Vagina (tissue), 2 donors: ENCODE measurements around the gene DDX11. TPM values are rescaled to one million over a fixed set of nuclear protein-coding genes. Genes with fewer than 3 reads are reported as not detected.
"Not testable (repeated sequence)": the region's sequence is repeated elsewhere in the genome, so short reads cannot be mapped to it uniquely, and the experiment has no call there.

Experiments
- DNase-seq, 2 donors: peaks; one replicate each; pipeline ENCODE4 v3.0.0-alpha.2; 2017; ENCODE audit errors: extremely low spot score in 2 of 2
- H3K27ac ChIP-seq: fragments of 200-600 bp; sonication (generic); one replicate; pipeline ENCODE4 v1.5.1; 2019
- H3K27me3 ChIP-seq: fragments of 200-600 bp; sonication (generic); one replicate; pipeline ENCODE4 v1.5.1; 2019
- H3K36me3 ChIP-seq, 2 donors: fragments of 200-600 bp; sonication (generic); one replicate each; pipeline ENCODE4 v1.5.1; 2017 to 2019
- H3K4me1 ChIP-seq: fragments of 200-600 bp; sonication (generic); one replicate; pipeline ENCODE4 v1.5.1; 2019
- H3K4me3 ChIP-seq, 2 donors: fragments of 200-600 bp; sonication (generic); 1 replicate in 1 of 2; 2 replicates in 1 of 2; pipeline ENCODE4 v1.5.1; 2016 to 2019
- H3K9me3 ChIP-seq: fragments of 200-600 bp; sonication (generic); one replicate; pipeline ENCODE4 v1.5.1; 2019
- POLR2A ChIP-seq, 2 donors: fragments of 450-650 bp; IDR thresholded peaks; one replicate each; pipeline ENCODE4 v1.6.1; 2017; ENCODE audit warnings: antibody characterized with exemption in 2 of 2, mild to moderate bottlenecking in 2 of 2, moderate library complexity in 2 of 2
- POLR2AphosphoS5 ChIP-seq, 2 donors: sonication (generic); formaldehyde crosslinking; IDR thresholded peaks; one replicate each; pipeline ENCODE4 v1.9.0; 2017; ENCODE audit warnings: antibody characterized with exemption in 2 of 2, mild to moderate bottlenecking in 2 of 2, low read depth in 1 of 2; ENCODE audit not compliant: insufficient read depth in 1 of 2
- intact Hi-C: fragments of 100-400 bp; cut with DNase I; formaldehyde crosslinking; loops from one replicate; pipeline ENCODE4 v1.15.1; 2023
- total RNA-seq: library from RNA; depleted of rRNA; stranded (reverse); fragments of >200 nt; gene quantifications from one replicate; pipeline ENCODE4 v1.2.3, GENCODE V29; 2016
- TF ChIP-seq, protein P1 (sequence below), 3 experiments: fragments of 450-650 bp in 2 of 3; fragments of 200-600 bp in 1 of 3; sonication (generic) in 1 of 3; IDR thresholded peaks; one replicate each; pipeline ENCODE4 v1.5.1; 2017 to 2019; ENCODE audit warnings: antibody characterized with exemption in 3 of 3, mild to moderate bottlenecking in 2 of 3, moderate library complexity in 2 of 3

The DDX11 gene
- total RNA-seq, 1 donor from 2014 or later = 35.4 TPM

DNA sequence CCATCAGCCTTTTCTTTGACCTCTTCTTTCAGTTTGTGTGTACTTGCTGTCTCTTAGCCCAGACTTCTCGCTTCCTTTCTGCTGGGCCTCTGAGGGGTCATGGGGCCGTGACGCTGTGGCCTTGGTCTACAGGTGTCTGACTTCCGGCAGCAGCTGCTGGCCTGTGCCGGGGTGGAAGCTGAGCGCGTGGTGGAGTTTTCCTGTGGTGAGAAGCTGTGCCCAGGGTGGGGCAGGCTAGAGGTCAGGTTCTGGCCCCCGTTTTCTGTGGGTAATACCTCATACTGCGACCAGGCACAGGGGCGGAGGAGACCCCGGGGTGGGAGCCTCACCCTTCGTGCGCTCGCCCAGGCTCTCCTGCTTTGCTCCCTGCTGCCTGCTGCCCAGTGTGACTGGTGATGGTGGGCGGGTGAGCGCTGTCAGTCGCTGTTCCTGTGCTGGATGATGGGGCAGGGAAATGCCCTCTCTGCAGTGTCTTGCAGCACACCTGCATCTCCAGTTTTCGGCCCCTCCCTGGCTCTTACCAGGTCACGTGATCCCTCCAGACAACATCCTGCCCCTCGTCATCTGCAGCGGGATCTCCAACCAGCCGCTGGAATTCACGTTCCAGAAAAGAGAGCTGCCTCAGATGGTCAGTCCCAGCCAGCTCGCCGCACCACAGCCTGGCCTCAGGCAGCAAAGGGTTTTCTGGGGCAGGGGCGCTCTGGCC is 27.0 kb downstream of the DDX11 start:
- intact Hi-C loops, H3K36me3 ChIP-seq: not testable (repeated sequence)
- peak in 1 of 2 donors; percentile 81 for DNase-seq

DNA sequence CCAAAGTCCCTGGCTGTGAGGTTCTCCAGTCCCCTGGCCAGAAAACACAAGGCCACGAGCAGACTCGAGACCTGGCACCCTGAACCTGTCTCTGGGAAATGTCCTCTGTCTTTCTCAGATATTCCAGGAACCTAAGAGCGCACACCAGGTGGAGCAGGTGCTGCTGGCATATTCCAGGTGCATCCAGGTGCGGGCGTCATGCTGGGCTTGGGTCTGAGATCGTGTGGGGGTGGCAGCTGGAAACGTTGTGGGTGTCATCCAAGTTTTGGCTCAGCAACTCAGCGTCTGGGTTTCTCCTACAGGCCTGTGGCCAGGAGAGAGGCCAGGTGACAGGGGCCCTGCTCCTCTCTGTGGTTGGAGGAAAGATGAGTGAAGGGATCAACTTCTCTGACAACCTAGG is 28.5 kb downstream of the DDX11 start:
- intact Hi-C loops, H3K36me3 ChIP-seq: not testable (repeated sequence)

More for the DNA sequence above, 27.0 kb downstream of the DDX11 start:
- not testable (repeated sequence) for H3K4me3 ChIP-seq, H3K4me1 ChIP-seq, H3K27me3 ChIP-seq, H3K27ac ChIP-seq, H3K9me3 ChIP-seq

DNA sequence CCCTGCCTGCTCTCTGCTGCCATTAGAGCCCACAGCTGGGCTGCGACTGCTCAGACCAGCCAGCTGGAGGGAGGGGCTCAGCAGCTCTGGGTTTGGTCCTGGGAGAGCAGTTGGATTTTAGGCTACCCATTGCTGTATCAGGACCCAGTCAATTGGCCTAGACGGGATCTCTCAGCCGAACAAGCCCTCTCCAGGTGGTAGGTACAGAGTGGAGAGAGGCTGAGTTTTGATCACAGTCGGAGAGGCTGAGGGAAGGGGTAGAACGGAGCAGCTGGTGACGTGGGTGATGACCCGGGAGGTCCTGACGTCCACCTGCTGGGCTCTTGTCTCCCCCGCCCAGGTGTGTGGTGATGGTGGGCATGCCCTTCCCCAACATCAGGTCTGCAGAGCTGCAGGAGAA is 28.9 kb downstream of the DDX11 start:
- DNase-seq = peak in 1 of 2 donors; percentile 83
- H3K4me1 ChIP-seq, H3K9me3 ChIP-seq, H3K27ac ChIP-seq, H3K4me3 ChIP-seq, H3K36me3 ChIP-seq, H3K27me3 ChIP-seq, intact Hi-C loops: not testable (repeated sequence)

More for the DNA sequence above, 28.5 kb downstream of the DDX11 start:
- H3K27ac ChIP-seq, H3K27me3 ChIP-seq, H3K9me3 ChIP-seq, H3K4me3 ChIP-seq, H3K4me1 ChIP-seq: not testable (repeated sequence)
- peak in 1 of 2 donors; percentile 37 for DNase-seq

DNA sequence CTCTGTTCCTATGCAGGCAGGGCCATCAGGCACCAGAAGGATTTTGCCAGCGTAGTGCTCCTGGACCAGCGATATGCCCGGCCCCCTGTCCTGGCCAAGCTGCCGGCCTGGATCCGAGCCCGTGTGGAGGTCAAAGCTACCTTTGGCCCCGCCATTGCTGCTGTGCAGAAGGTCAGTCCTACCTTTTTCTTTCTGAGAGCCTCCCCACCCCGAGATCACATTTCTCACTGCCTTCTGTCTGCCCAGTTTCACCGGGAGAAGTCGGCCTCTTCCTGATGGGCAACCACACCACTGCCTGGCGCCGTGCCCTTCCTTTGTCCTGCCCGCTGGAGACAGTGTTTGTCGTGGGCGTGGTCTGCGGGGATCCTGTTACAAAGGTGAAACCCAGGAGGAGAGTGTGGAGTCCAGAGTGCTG is 29.9 kb downstream of the DDX11 start:
- intact Hi-C loops, H3K27me3 ChIP-seq, H3K4me1 ChIP-seq, H3K27ac ChIP-seq, H3K4me3 ChIP-seq, H3K36me3 ChIP-seq, H3K9me3 ChIP-seq: not testable (repeated sequence)
- peak in 1 of 2 donors; percentile 81 for DNase-seq

DNA sequence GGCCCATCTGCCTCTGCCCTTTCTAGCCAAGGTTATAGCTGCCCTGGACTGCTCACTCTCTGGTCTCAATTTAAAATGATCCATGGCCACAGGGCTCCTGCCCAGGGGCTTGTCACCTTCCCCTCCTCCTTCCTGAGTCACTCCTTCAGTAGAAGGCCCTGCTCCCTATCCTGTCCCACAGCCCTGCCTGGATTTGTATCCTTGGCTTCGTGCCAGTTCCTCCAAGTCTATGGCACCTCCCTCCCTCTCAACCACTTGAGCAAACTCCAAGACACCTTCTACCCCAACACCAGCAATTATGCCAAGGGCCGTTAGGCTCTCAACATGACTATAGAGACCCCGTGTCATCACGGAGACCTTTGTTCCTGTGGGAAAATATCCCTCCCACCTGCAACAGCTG is 30.6 kb downstream of the DDX11 start:
- H3K4me1 ChIP-seq, DNase-seq, H3K27ac ChIP-seq, intact Hi-C loops, H3K27me3 ChIP-seq, H3K4me3 ChIP-seq, H3K9me3 ChIP-seq, H3K36me3 ChIP-seq: not testable (repeated sequence)

DNA sequence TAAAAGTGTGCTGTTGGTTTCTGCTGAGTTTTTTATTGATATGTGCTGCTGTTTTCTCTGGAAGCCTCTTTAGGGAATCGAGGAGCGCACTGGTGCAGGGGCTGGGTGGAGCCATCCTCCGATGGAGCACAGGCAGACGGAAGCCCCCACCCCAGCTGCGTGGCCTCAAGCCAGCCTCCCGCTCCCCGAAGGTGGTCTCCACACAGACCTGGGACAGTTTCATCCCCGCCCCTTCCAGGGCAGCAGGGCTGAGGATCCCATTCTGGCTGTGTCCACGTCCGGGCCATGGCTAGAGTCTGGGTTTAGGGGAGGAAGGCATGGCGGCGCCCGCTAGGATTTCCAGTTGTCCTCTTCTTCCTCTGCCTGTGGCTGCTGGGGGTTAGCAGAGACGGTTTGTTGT is 31.1 kb downstream of the DDX11 start:
- H3K27ac ChIP-seq, H3K4me1 ChIP-seq, H3K27me3 ChIP-seq, H3K36me3 ChIP-seq, H3K4me3 ChIP-seq, H3K9me3 ChIP-seq, intact Hi-C loops: not testable (repeated sequence)
- DNase-seq = peak in 1 of 2 donors; percentile 70

DNA sequence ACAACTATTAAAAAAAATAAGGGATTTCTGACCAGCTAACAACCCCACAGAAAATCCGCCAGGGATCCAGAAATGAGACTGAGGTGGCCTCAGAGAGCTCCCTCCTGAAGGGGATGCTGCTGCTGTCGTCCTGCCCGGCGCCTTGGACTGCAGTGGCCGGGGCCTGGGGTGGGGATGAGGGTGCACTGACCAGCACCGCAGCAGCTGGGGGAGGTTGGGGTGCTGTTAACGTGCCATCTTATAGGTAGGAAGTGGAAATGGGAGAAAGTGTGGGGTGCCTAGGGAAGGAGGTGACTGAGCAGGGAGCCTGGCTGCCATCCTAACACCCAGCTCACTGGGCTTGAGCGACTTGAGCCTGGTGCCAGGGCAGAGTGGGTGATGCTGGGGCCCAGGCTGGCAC is 32.0 kb downstream of the DDX11 start:
- Histone ChIP-seq H3K27ac (no peak overlapping the region), H3K27me3 (no peaks in the 10 kb centered on the region), H3K4me1 (no peaks in the 10 kb centered on the region), H3K9me3 (no peaks in the 10 kb centered on the region), H3K36me3 (no peaks in the 10 kb centered on the region), H3K4me3 (no peak overlapping the region)
- TF ChIP-seq, protein P1, sequence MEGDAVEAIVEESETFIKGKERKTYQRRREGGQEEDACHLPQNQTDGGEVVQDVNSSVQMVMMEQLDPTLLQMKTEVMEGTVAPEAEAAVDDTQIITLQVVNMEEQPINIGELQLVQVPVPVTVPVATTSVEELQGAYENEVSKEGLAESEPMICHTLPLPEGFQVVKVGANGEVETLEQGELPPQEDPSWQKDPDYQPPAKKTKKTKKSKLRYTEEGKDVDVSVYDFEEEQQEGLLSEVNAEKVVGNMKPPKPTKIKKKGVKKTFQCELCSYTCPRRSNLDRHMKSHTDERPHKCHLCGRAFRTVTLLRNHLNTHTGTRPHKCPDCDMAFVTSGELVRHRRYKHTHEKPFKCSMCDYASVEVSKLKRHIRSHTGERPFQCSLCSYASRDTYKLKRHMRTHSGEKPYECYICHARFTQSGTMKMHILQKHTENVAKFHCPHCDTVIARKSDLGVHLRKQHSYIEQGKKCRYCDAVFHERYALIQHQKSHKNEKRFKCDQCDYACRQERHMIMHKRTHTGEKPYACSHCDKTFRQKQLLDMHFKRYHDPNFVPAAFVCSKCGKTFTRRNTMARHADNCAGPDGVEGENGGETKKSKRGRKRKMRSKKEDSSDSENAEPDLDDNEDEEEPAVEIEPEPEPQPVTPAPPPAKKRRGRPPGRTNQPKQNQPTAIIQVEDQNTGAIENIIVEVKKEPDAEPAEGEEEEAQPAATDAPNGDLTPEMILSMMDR (IDR thresholded peaks at IDR 0.05) = no peak
- TF ChIP-seq POLR2A (IDR thresholded peaks at IDR 0.05) = no peak
- TF ChIP-seq POLR2AphosphoS5 (IDR thresholded peaks at IDR 0.05; ENCODE audit: insufficient read depth in 1 of 2, low read depth in 1 of 2) = no peak
- peak in 1 of 2 donors; percentile 58 for DNase-seq
- intact Hi-C loops = no loop called here

DNA sequence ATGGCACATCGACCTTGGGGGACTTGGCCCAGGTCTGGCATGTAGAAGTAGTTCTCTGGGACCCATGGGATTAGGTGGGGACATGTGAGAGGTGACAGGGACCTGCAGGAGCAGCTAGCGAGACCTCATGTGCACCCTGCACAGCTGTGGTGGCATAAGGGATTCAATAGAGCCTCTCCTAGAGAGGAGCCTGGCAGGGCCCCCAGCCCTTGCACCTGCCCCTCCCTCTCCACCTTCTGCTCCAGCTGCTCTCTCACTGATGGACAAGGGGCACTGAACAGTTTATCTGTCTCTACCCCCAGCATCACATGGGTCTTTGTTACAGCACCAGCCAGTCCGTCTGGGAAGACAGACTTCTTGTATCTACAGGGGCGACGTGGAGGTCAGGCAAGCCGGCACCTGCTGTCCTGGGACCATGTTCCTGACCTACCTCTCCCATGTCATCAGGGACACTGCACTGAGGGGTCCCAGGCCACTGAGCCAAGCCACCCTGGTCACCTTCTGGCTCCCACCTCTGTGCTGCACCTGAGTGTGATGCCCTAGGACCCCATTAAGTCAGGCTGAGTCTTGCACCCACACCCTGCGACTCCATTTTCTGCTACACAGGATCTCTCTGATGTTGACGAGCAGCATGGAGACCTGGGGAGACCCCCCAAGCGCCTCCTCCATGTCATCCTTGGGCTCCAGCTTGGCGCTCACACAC is 32.6 kb downstream of the DDX11 start:
- Histone ChIP-seq H3K9me3 (no peaks in the 10 kb centered on the region), H3K4me3 (no peak overlapping the region), H3K36me3 (no peaks in the 10 kb centered on the region), H3K27me3 (no peaks in the 10 kb centered on the region), H3K4me1 (no peaks in the 10 kb centered on the region), H3K27ac (no peak overlapping the region)
- DNase-seq = peak in 1 of 2 donors; percentile 85
- intact Hi-C loops = no loop called here
- TF ChIP-seq POLR2A (IDR thresholded peaks at IDR 0.05) = no peak
- no peak for TF ChIP-seq POLR2AphosphoS5 (IDR thresholded peaks at IDR 0.05; ENCODE audit: insufficient read depth in 1 of 2, low read depth in 1 of 2)
- TF ChIP-seq, protein P1 (IDR thresholded peaks at IDR 0.05) = no peak

DNA sequence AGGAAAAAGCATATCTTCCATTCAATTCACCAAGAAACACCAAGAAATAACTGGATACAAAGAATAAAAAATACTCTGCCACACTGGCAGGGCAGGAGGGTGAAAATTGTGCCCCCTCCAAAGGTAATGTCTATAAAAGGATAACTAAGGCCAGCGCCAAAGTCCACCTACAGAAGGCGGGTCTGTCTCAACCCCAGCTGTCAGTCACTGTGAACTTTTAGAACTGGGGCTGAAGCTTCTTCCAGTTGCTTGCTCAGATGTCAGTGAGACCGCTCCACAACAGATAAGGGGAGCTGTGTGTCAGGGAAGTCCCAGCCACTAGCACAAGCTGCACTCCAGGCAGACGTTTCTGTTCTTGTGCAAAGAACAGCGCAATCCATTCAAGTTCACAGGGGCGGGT is 36.1 kb downstream of the DDX11 start:
- H3K27me3 ChIP-seq, DNase-seq, H3K27ac ChIP-seq, intact Hi-C loops, H3K9me3 ChIP-seq, H3K4me1 ChIP-seq, H3K4me3 ChIP-seq, H3K36me3 ChIP-seq: not testable (repeated sequence)

DNA sequence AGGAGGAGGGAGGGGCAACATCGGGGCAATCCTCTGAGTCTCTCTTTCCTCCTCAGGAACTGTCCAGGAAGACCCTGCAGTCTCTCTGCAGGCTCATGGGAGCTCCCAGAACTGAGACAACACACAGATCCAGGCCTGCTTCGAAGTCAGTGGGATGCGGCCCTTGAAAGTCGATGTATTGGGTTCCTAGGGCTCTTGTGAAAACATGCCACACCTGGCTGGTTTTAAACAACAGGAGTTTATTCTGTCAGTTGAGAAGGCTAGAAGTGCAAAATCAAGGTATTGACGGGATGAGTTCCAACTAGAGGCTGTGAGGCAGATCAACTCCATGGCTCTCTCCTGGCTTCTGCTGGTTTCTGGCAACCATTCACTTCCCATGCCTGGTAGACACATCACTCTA is 36.6 kb downstream of the DDX11 start:
- H3K4me3 ChIP-seq, H3K27me3 ChIP-seq, H3K4me1 ChIP-seq, H3K9me3 ChIP-seq, DNase-seq, H3K27ac ChIP-seq, intact Hi-C loops, H3K36me3 ChIP-seq: not testable (repeated sequence)

DNA sequence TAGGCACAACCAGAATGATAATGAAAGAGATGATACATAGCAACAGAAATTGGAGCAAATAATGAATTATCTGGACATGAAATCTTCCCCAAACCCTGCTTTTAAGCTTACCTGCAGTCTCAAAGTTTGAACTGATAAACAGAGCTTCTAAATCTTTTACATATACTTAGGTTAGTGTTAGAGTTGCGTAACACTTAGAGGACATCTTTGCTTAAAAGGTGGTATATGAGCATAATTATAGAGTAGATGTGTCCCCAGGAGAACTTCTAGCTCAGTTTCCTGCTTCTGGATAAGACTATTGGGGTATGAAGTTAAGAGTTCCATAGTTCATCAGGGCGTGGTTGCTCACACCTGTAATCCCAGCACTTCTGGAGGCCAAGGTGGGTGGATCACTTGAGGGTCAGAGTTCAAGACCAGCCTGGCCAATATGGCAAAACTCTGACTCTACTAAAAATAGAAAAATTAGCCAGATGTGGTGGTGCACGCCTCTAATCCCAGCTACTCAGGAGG is 41.5 kb downstream of the DDX11 start:
- H3K9me3 ChIP-seq, DNase-seq, H3K27me3 ChIP-seq, H3K36me3 ChIP-seq, intact Hi-C loops, H3K27ac ChIP-seq, H3K4me3 ChIP-seq: not testable (repeated sequence)
- H3K4me1 ChIP-seq = peaks cover 31% of the 10 kb centered on the region
